Nephron progenitor cell (in vitro differentiated cells): ENCODE measurements around the gene CDC42BPA.

Source experiments
- DNase-seq: peaks from one replicate; pipeline ENCODE4 v3.0.0; 2021
- H3K27ac Mint-ChIP-seq: 2 replicates; pipeline ENCODE4 v1.8.0; 2021; ENCODE audit warnings: mild to moderate bottlenecking, moderate library complexity, mixed read lengths
- H3K27me3 Mint-ChIP-seq: 2 replicates; pipeline ENCODE4 v1.8.0; 2021; ENCODE audit warnings: mild to moderate bottlenecking, low read depth, mixed read lengths; ENCODE audit not compliant: poor library complexity
- H3K36me3 Mint-ChIP-seq: 2 replicates; pipeline ENCODE4 v1.8.0; 2021; ENCODE audit warnings: low read depth, mixed read lengths
- H3K4me1 Mint-ChIP-seq: 2 replicates; pipeline ENCODE4 v1.8.0; 2021; ENCODE audit warnings: mixed read lengths
- H3K4me3 Mint-ChIP-seq: 2 replicates; pipeline ENCODE4 v1.8.0; 2021; ENCODE audit warnings: mild to moderate bottlenecking, moderate library complexity, mixed read lengths
- H3K9me3 Mint-ChIP-seq: 2 replicates; pipeline ENCODE4 v1.8.0; 2021; ENCODE audit warnings: mild to moderate bottlenecking, moderate library complexity, mixed read lengths
- TF ChIP-seq, protein P1 (sequence below): fragments of 200-600 bp; sonication (generic); IDR thresholded peaks from 2 replicates; pipeline ENCODE4 v1.5.0; 2021; ENCODE audit warnings: antibody characterized with exemption

CDC42BPA gene

DNA sequence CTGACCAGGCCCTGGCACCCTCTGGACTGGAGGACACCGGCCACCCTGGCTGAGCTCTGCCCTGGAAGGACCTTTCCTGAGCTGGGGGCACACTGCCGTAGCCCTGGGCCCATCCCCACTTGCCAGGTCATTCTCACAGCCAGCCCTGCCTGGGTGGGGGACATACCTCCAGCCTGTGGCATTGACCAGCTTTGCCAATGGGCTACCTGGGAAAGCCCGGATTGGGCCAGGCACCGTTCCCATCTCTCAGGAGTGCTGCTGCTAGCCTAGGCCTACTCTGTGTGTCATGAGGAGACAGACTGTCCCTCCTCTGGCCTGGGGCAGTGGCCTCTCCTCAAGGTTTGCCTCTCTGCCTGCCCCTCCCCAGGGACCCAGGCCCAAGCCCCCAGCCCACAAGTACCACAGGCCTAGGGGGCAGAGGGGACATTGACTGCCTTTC lies 338.2 kb downstream of the CDC42BPA start:
- Mint-ChIP-seq H3K4me3 (no peak overlapping the region), H3K27ac (no peak overlapping the region), H3K36me3 (no peaks in the 10 kb centered on the region), H3K4me1 (peaks cover 4% of the 10 kb centered on the region), H3K9me3 (no peaks in the 10 kb centered on the region), H3K27me3 (no peaks in the 10 kb centered on the region)
- TF ChIP-seq, protein P1, sequence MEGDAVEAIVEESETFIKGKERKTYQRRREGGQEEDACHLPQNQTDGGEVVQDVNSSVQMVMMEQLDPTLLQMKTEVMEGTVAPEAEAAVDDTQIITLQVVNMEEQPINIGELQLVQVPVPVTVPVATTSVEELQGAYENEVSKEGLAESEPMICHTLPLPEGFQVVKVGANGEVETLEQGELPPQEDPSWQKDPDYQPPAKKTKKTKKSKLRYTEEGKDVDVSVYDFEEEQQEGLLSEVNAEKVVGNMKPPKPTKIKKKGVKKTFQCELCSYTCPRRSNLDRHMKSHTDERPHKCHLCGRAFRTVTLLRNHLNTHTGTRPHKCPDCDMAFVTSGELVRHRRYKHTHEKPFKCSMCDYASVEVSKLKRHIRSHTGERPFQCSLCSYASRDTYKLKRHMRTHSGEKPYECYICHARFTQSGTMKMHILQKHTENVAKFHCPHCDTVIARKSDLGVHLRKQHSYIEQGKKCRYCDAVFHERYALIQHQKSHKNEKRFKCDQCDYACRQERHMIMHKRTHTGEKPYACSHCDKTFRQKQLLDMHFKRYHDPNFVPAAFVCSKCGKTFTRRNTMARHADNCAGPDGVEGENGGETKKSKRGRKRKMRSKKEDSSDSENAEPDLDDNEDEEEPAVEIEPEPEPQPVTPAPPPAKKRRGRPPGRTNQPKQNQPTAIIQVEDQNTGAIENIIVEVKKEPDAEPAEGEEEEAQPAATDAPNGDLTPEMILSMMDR: no peak
- DNase-seq: no peak

DNA sequence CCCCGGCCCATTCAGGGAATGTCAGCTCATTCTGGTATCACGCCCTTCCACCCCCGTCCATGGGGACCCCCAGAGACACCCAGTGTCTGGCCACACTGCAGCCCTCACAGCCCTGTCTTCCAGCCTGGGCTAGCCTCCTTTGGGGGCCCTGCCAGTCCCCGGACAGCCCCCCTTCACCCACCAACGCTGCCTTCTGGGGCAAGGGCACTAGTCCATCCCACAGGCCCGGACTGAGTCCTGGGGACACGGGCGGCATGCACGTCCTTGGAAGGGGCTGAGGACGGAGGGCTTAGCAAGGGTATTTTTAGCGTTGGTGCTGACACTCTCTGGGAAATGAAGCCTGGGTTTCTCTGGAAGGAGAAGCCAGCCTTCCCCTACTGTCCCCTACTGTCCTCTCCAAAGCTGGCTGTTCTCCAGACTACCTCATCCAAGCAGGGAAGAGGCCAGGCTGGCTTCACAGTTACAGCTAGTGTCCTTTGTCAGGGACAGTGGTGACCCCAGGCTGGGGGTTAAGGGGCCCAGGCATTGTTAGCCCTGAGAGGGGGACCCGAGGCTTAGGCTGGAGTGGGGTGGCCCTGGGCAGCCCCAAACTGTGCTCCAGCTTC lies 338.7 kb downstream of the CDC42BPA start:
- TF ChIP-seq, protein P1: no peak
- peak overlapping the region; percentile 71 for H3K27ac Mint-ChIP-seq
- no peaks in the 10 kb centered on the region for H3K36me3 Mint-ChIP-seq
- no peak for DNase-seq
- no peaks in the 10 kb centered on the region for H3K9me3 Mint-ChIP-seq
- no peaks in the 10 kb centered on the region for H3K27me3 Mint-ChIP-seq
- peaks cover 9% of the 10 kb centered on the region for H3K4me1 Mint-ChIP-seq
- no peak overlapping the region for H3K4me3 Mint-ChIP-seq

DNA sequence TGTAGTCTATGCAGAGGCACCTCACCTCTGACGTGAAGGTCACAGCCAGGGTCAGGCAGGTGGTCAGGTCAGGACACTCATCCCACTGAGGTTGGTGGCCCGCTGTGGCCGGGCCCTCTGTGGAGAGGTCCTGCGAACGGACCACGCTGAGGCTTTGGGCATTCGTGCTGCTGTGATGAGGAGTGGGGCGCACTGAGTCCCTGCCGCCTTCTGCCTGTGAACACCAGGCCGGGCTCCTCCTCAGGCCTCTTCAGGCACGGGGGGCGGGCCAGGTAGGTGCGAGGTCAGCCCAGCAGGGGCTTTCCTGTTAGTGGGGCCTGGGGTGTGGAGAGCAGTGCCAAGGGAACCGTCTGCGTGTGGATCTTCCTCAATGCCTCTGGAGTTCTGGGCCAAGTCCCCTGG lies 339.2 kb downstream of the CDC42BPA start:
- TF ChIP-seq, protein P1: no peak
- H3K4me1 Mint-ChIP-seq: peaks cover 13% of the 10 kb centered on the region
- no peak for DNase-seq
- no peaks in the 10 kb centered on the region for H3K36me3 Mint-ChIP-seq
- no peak overlapping the region for H3K27ac Mint-ChIP-seq
- no peaks in the 10 kb centered on the region for H3K27me3 Mint-ChIP-seq
- H3K9me3 Mint-ChIP-seq: no peaks in the 10 kb centered on the region
- H3K4me3 Mint-ChIP-seq: no peak overlapping the region

DNA sequence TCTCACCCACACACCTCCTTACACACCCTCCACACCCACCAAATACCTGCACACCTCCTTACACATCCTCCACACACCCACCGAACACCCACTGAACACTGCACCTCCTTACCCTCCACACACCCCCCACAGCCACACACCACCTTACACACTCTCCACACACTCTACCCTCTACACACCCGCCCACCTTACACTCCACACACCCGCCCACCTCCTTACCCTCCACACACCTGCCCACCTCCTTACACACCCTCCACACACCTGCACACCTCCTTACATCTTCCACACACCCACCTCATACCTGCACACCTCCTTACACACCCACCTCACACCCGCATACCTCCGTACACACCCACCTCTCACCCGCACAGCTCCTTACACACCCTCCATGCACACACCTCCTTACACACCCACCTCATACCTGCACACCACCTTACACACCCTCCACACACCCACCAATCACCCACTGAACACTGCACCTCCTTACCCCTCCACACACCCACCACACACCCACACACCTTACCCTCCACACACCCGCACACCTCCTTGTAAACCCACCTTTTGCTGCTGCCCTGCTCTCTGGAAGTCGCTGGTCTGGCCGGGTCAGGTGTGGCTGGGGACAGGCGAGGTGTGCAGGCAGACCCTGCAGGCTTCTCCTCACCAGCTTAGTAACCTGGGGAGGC lies 339.7 kb downstream of the CDC42BPA start:
- no peaks in the 10 kb centered on the region for H3K9me3 Mint-ChIP-seq
- H3K27ac Mint-ChIP-seq: no peak overlapping the region
- peaks cover 16% of the 10 kb centered on the region for H3K4me1 Mint-ChIP-seq
- no peaks in the 10 kb centered on the region for H3K36me3 Mint-ChIP-seq
- TF ChIP-seq, protein P1: no peak
- no peak for DNase-seq
- no peaks in the 10 kb centered on the region for H3K27me3 Mint-ChIP-seq
- no peak overlapping the region for H3K4me3 Mint-ChIP-seq

DNA sequence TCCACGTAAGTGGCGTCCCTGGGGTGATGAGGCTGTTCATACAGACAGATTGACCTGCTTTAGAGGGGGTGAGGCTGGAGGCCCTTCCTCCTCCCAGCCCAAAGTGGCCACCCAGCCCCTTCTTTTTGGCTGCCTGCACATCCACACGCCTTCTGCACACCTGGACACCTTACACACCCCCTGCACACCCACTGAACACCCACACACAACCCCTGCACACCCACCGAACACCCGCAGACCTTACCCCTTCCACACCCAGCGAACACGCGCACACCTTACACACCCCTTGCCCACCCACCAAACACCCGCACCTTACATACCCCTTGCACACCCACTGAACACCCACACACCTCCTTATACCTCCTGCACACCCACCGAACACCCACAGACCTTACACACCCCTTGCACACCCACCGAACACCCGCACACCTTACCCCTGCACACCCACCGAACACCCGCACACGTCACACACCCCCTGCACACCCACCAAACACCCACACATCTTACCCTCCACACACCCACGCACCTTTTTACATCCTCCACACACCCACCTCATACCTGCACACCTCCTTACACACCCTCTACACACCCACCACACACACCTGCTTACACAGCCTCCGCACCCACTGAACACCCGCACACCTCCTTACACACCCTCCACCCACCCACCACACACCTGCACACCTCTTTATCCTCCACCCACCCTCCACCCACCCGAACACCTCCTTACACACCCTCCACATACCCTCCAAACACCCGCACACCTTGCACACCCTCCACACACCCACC lies 340.5 kb downstream of the CDC42BPA start:
- TF ChIP-seq, protein P1: no peak
- DNase-seq: no peak

More for the DNA sequence above, 340.5 kb downstream of the CDC42BPA start:
- Mint-ChIP-seq H3K27ac (no peak overlapping the region), H3K36me3 (peaks cover under 1% of the 10 kb centered on the region), H3K4me1 (peaks cover 23% of the 10 kb centered on the region), H3K27me3 (no peaks in the 10 kb centered on the region), H3K4me3 (no peak overlapping the region), H3K9me3 (no peaks in the 10 kb centered on the region)
